ENCODE measurements around the gene P2RY6.

The P2RY6 gene

GRCh38 chr11:73308961-73309919 is 37.1 kb downstream of the P2RY6 start:
- peak; percentile 72 for DNase-seq
- in situ Hi-C loops (cut with MboI; ENCODE audit: low pct_unique_long_range_greater_than_20kb, low sequenced_read_pairs), result no loop called here

GRCh38 chr11:73310076-73310475 is 37.9 kb downstream of the P2RY6 start:
- in situ Hi-C loops (cut with MboI; ENCODE audit: low pct_unique_long_range_greater_than_20kb, low sequenced_read_pairs), result no loop called here
- DNase-seq, result no peak

- no peak for DNase-seq
- in situ Hi-C loops (cut with MboI; ENCODE audit: low pct_unique_long_range_greater_than_20kb, low sequenced_read_pairs), result no loop called here
Observed at GRCh38 chr11:73310661-73311393, 38.7 kb downstream of the P2RY6 start.

- no peak for DNase-seq
- in situ Hi-C loops (cut with MboI; ENCODE audit: low pct_unique_long_range_greater_than_20kb, low sequenced_read_pairs), result no loop called here
Observed at GRCh38 chr11:73311394-73311869, 39.3 kb downstream of the P2RY6 start.

- in situ Hi-C loops (cut with MboI; ENCODE audit: low pct_unique_long_range_greater_than_20kb, low sequenced_read_pairs), result no loop called here
- DNase-seq, result no peak
Observed at GRCh38 chr11:73312036-73312435, 39.9 kb downstream of the P2RY6 start.

GRCh38 chr11:73312851-73313327 is 40.8 kb downstream of the P2RY6 start:
- DNase-seq, result no peak
- in situ Hi-C loops (cut with MboI; ENCODE audit: low pct_unique_long_range_greater_than_20kb, low sequenced_read_pairs), result no loop called here

- peak; percentile 42 for DNase-seq
- in situ Hi-C loops (cut with MboI; ENCODE audit: low pct_unique_long_range_greater_than_20kb, low sequenced_read_pairs), result no loop called here
Observed at GRCh38 chr11:73313652-73314051, 41.5 kb downstream of the P2RY6 start.

GRCh38 chr11:73314117-73314961 is 42.2 kb downstream of the P2RY6 start:
- peak; percentile 35 for DNase-seq
- in situ Hi-C loops (cut with MboI; ENCODE audit: low pct_unique_long_range_greater_than_20kb, low sequenced_read_pairs), result no loop called here

GRCh38 chr11:73315293-73316020 is 43.3 kb downstream of the P2RY6 start:
- DNase-seq, result no peak
- in situ Hi-C loops (cut with MboI; ENCODE audit: low pct_unique_long_range_greater_than_20kb, low sequenced_read_pairs), result no loop called here

- DNase-seq, result no peak
- in situ Hi-C loops (cut with MboI; ENCODE audit: low pct_unique_long_range_greater_than_20kb, low sequenced_read_pairs), result no loop called here
Observed at GRCh38 chr11:73316422-73316821, 44.3 kb downstream of the P2RY6 start.

- no peak for DNase-seq
- in situ Hi-C loops (cut with MboI; ENCODE audit: low pct_unique_long_range_greater_than_20kb, low sequenced_read_pairs), result no loop called here
Observed at GRCh38 chr11:73317373-73317772, 45.2 kb downstream of the P2RY6 start.

GRCh38 chr11:73317803-73318202 is 45.7 kb downstream of the P2RY6 start:
- in situ Hi-C loops (cut with MboI; ENCODE audit: low pct_unique_long_range_greater_than_20kb, low sequenced_read_pairs), result no loop called here
- no peak for DNase-seq

- DNase-seq, result no peak
- in situ Hi-C loops (cut with MboI; ENCODE audit: low pct_unique_long_range_greater_than_20kb, low sequenced_read_pairs), result no loop called here
Observed at GRCh38 chr11:73318501-73319011, 46.4 kb downstream of the P2RY6 start.

GRCh38 chr11:73320763-73321603 is 48.8 kb downstream of the P2RY6 start:
- in situ Hi-C loops (cut with MboI; ENCODE audit: low pct_unique_long_range_greater_than_20kb, low sequenced_read_pairs), result no loop called here

GRCh38 chr11:73321604-73322381 is 49.7 kb downstream of the P2RY6 start:
- DNase-seq, result peak; percentile 71
- in situ Hi-C loops (cut with MboI; ENCODE audit: low pct_unique_long_range_greater_than_20kb, low sequenced_read_pairs), result no loop called here

More at GRCh38 chr11:73320763-73321603, 48.8 kb downstream of the P2RY6 start:
- no peak for DNase-seq

GRCh38 chr11:73322382-73323306 is 50.5 kb downstream of the P2RY6 start:
- in situ Hi-C loops (cut with MboI; ENCODE audit: low pct_unique_long_range_greater_than_20kb, low sequenced_read_pairs), result no loop called here
- peak; percentile 67 for DNase-seq
